AG09309 (cell line): ENCODE results near the gene RGS9.

Experiments used
- DNase-seq: peaks from one replicate; pipeline ENCODE4 v3.0.0-alpha.2; 2010; ENCODE audit warnings: low read depth
- H3K4me3 ChIP-seq: 2 replicates; pipeline ENCODE4 v1.5.1; 2011; ENCODE audit warnings: mild to moderate bottlenecking, low read depth, low read length, moderate library complexity; ENCODE audit not compliant: control insufficient read depth
- TF ChIP-seq, protein P1 (sequence below): IDR thresholded peaks from 2 replicates; pipeline ENCODE4 v1.5.1; 2011; ENCODE audit warnings: mild to moderate bottlenecking, low read depth, low read length, inconsistent platforms; ENCODE audit not compliant: insufficient read depth, control insufficient read depth; ENCODE audit errors: missing control alignments

Gene RGS9

DNA sequence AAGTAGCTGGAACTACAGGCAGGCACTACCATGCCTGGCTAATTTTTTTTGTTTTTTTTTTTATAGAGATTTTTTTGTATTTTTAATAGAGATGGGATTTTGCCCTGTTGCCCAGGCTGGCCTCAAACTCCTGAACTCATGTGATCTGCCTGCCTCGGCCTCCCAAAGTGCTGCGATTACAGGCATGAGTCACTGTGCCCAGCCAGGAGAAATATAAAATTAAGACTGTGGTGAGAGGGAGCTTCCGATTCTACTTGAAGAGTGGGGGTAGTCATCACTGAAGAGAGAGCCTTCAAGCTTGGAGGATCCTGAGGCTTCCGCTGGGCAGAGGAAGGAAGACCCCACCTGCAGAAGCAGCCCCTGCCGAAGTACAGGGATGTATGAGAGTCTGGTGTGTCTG lies 34.4 kb upstream of the RGS9 start:
- no peak overlapping the region for H3K4me3 ChIP-seq
- TF ChIP-seq, protein P1, sequence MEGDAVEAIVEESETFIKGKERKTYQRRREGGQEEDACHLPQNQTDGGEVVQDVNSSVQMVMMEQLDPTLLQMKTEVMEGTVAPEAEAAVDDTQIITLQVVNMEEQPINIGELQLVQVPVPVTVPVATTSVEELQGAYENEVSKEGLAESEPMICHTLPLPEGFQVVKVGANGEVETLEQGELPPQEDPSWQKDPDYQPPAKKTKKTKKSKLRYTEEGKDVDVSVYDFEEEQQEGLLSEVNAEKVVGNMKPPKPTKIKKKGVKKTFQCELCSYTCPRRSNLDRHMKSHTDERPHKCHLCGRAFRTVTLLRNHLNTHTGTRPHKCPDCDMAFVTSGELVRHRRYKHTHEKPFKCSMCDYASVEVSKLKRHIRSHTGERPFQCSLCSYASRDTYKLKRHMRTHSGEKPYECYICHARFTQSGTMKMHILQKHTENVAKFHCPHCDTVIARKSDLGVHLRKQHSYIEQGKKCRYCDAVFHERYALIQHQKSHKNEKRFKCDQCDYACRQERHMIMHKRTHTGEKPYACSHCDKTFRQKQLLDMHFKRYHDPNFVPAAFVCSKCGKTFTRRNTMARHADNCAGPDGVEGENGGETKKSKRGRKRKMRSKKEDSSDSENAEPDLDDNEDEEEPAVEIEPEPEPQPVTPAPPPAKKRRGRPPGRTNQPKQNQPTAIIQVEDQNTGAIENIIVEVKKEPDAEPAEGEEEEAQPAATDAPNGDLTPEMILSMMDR: no peak
- no peak for DNase-seq

DNA sequence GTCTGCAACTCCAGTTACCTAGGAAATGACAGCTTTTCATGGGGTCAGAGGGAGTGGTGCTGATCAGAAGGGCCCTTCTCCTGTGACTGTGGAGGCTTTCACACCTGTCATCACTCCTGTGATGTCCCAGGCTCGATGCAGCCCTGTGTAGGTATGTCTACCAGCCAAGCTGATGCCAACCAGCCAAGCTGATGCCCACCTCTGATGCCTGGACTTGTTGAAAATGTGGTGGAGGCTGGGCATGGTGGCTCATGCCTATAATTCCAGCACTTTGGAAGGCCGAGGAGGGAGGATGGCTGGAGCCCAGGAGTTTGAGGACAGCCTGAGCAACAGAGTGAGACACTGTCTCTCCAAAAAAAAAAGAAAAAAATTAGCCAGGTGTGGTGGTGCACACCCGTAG lies 33.7 kb upstream of the RGS9 start:
- H3K4me3 ChIP-seq: no peak overlapping the region
- TF ChIP-seq, protein P1: no peak
- no peak for DNase-seq

DNA sequence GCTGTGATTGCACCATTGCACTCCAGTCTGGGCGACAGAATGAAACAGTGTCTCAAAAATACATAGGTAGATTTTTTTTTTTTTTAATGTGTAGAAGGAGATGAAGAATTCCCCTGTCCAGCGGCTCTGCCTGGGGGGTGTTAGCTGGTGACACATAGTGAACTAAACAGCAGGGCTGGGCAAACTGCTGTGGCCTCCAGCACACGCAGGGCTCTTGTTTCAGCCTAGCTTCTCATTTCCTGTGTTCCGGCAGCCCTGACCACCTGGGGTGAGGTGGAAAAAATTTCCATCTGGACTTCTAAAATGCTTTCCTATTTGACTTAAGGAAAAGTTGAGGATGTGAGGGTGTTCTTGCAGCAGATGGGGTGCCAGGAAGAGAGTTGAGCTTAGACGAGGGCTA lies 33.3 kb upstream of the RGS9 start:
- TF ChIP-seq, protein P1: no peak
- H3K4me3 ChIP-seq: no peak overlapping the region
- DNase-seq: no peak

DNA sequence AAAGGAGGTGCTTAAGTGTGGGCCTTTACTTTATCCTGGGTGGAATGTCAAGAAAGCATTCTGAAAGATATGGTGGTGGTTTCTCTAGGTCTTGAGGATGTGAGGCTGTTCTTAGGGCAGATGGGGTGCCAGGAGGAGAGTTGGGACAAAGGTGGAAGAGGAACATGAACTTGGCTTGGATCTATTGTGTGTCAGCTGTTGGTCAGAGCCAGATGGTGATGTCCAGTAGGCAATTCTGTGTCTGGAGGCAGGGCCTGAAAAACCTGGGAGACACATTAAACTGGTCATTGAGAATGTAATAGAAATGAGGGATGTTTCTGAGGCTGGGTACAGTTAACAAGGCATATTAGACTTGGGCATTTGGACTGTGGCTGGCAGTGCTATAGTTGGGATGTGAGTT lies 32.6 kb upstream of the RGS9 start:
- TF ChIP-seq, protein P1: no peak
- no peak overlapping the region for H3K4me3 ChIP-seq

DNA sequence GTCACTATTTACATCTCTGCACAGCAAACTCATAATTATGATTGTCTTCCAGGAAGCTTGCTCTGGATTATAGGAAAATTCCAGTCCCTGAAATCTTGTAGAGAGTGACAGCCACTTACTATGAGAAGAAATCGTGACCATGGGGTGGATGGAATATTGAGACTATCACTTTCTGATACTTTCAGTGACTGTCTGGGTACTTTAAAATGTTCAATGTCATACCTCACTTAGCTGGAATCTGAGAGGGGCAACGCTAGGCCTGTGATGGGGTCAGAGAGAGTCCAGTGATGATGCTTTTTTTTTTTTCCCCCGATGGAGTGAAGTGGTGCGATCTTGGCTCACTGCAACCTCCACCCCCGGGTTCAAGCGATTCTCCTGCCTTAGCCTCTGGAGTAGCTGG lies 32.2 kb upstream of the RGS9 start:
- no peak for DNase-seq
- H3K4me3 ChIP-seq: no peak overlapping the region
- TF ChIP-seq, protein P1: no peak

More for the DNA sequence above, 32.6 kb upstream of the RGS9 start:
- no peak for DNase-seq

DNA sequence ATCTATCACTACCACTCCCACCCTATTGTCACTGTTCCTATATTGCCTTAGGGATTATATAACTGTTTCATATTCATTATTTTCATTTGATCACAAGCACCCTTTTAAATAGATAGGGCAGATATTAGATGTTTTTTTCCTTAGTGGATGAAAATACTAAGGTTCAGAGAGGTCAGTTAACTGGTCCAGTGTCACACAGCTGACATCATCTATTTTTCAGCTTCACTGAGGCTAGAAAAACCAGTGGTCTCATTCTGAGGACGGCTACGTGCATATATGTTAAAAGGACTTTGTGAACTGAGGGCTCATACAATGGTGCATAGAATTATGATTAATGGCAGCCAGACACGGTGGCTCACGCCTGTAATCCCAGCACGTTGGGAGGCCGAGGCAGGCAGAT lies 29.0 kb upstream of the RGS9 start:
- no peak overlapping the region for H3K4me3 ChIP-seq
- no peak for DNase-seq

More for the DNA sequence above, 29.0 kb upstream of the RGS9 start:
- TF ChIP-seq, protein P1: no peak
